H9 (cell line): ENCODE results near the gene CMSS1. TPM values are rescaled to one million over a fixed set of nuclear protein-coding genes. Genes with fewer than 3 reads are reported as not detected.

Experiments used
- DNase-seq: peaks from one replicate; pipeline ENCODE4 v3.0.0-alpha.2; 2017
- H2AFZ ChIP-seq: one replicate; pipeline ENCODE4 v1.6.1; 2013; ENCODE audit warnings: mild to moderate bottlenecking, low read length, control low read depth, moderate library complexity
- H2AK5ac ChIP-seq: 2 replicates; pipeline ENCODE4 v1.6.1; 2013; ENCODE audit warnings: low read length, control low read depth, mixed read lengths; ENCODE audit not compliant: insufficient read length
- H2BK120ac ChIP-seq: one replicate; pipeline ENCODE4 v1.6.1; 2013; ENCODE audit warnings: low read depth, mild to moderate bottlenecking, low read length, control low read depth, inconsistent platforms; ENCODE audit not compliant: poor library complexity, severe bottlenecking
- H2BK12ac ChIP-seq: 2 replicates; pipeline ENCODE4 v1.6.1; 2013; ENCODE audit warnings: low read length, control low read depth, mixed read lengths, low read depth; ENCODE audit not compliant: insufficient read length
- H2BK15ac ChIP-seq: 2 replicates; pipeline ENCODE4 v1.6.1; 2013; ENCODE audit warnings: low read depth, low read length, control low read depth
- H2BK20ac ChIP-seq: one replicate; pipeline ENCODE4 v1.6.1; 2013; ENCODE audit warnings: low read depth, mild to moderate bottlenecking, low read length, control low read depth, inconsistent platforms; ENCODE audit not compliant: poor library complexity, severe bottlenecking
- H2BK5ac ChIP-seq: 2 replicates; pipeline ENCODE4 v1.6.1; 2013; ENCODE audit warnings: low read length, control low read depth, mixed read lengths; ENCODE audit not compliant: insufficient read length
- H3K14ac ChIP-seq: 2 replicates; pipeline ENCODE4 v1.6.1; 2013; ENCODE audit warnings: low read length, control low read depth; ENCODE audit not compliant: insufficient read depth
- H3K18ac ChIP-seq: 2 replicates; pipeline ENCODE4 v1.6.1; 2013; ENCODE audit warnings: low read depth, mild to moderate bottlenecking, mixed read lengths, low read length, control low read depth; ENCODE audit not compliant: insufficient read length
- H3K23ac ChIP-seq: 2 replicates; pipeline ENCODE4 v1.6.1; 2013; ENCODE audit warnings: low read length, control low read depth, mixed read lengths, low read depth; ENCODE audit not compliant: insufficient read length
- H3K23me2 ChIP-seq: 2 replicates; pipeline ENCODE4 v1.6.1; 2013; ENCODE audit warnings: low read depth, mild to moderate bottlenecking, mixed read lengths, low read length, control low read depth; ENCODE audit not compliant: insufficient read length, poor library complexity, severe bottlenecking
- H3K27ac ChIP-seq: 2 replicates; pipeline ENCODE4 v1.5.1; 2013; ENCODE audit warnings: low read length, control low read depth, mixed read lengths, low read depth; ENCODE audit not compliant: insufficient read length
- H3K27me3 ChIP-seq: 2 replicates; pipeline ENCODE4 v1.6.1; 2013; ENCODE audit warnings: low read length, control low read depth, inconsistent platforms; ENCODE audit not compliant: insufficient read depth
- H3K4ac ChIP-seq: 2 replicates; pipeline ENCODE4 v1.6.1; 2013; ENCODE audit warnings: low read depth, mild to moderate bottlenecking, control low read depth, inconsistent platforms, low read length, moderate library complexity
- H3K4me1 ChIP-seq: 2 replicates; pipeline ENCODE4 v1.6.1; 2013; ENCODE audit warnings: low read length, control low read depth, inconsistent platforms; ENCODE audit not compliant: insufficient read depth
- H3K4me2 ChIP-seq: 2 replicates; pipeline ENCODE4 v1.6.1; 2013; ENCODE audit warnings: low read length, control low read depth, mixed read lengths; ENCODE audit not compliant: insufficient read length, insufficient read depth
- H3K56ac ChIP-seq: 2 replicates; pipeline ENCODE4 v1.6.1; 2013; ENCODE audit warnings: low read depth, mild to moderate bottlenecking, mixed read lengths, low read length, control low read depth; ENCODE audit not compliant: insufficient read length
- H3K79me1 ChIP-seq: 2 replicates; pipeline ENCODE4 v1.6.1; 2013; ENCODE audit warnings: low read depth, mild to moderate bottlenecking, moderate library complexity, low read length, control low read depth, inconsistent platforms; ENCODE audit not compliant: insufficient read depth, poor library complexity, severe bottlenecking
- H3K79me2 ChIP-seq: 2 replicates; pipeline ENCODE4 v1.6.1; 2013; ENCODE audit warnings: low read length, control low read depth, inconsistent platforms; ENCODE audit not compliant: insufficient read depth
- H3K9ac ChIP-seq: 2 replicates; pipeline ENCODE4 v1.6.1; 2013; ENCODE audit warnings: low read length, control low read depth, mixed read lengths; ENCODE audit not compliant: insufficient read length; ENCODE audit errors: extremely low read depth
- H3K9me3 ChIP-seq: one replicate; pipeline ENCODE4 v1.6.1; 2013; ENCODE audit warnings: low read depth, low read length, inconsistent platforms; ENCODE audit not compliant: control insufficient read depth
- H3T11ph ChIP-seq: one replicate; pipeline ENCODE4 v1.6.1; 2013; ENCODE audit warnings: mild to moderate bottlenecking, low read length, control low read depth, inconsistent platforms
- H4K20me1 ChIP-seq: one replicate; pipeline ENCODE4 v1.6.1; 2013; ENCODE audit not compliant: control insufficient read depth, insufficient read length, insufficient read depth
- H4K5ac ChIP-seq: 2 replicates; pipeline ENCODE4 v1.6.1; 2013; ENCODE audit warnings: low read depth, mild to moderate bottlenecking, mixed read lengths, low read length, control low read depth; ENCODE audit not compliant: insufficient read length
- H4K8ac ChIP-seq: replicated peaks from 2 replicates; pipeline ENCODE4 v1.6.1; 2013; ENCODE audit warnings: low read length, control low read depth, mixed read lengths, low read depth; ENCODE audit not compliant: insufficient read length
- H4K91ac ChIP-seq: 2 replicates; pipeline ENCODE4 v1.6.1; 2013; ENCODE audit warnings: low read depth, mild to moderate bottlenecking, moderate library complexity, mixed read lengths, low read length, control low read depth; ENCODE audit not compliant: insufficient read length
- H3K27ac Mint-ChIP-seq, 3 experiments: 2 replicates in 2 of 3; 3 replicates in 1 of 3; pipeline ENCODE4 v1.8.0; 2020 to 2021; ENCODE audit warnings: mixed read lengths in 3 of 3, mild to moderate bottlenecking in 1 of 3, moderate library complexity in 1 of 3
- H3K27me3 Mint-ChIP-seq: 2 replicates; pipeline ENCODE4 v1.8.0; 2021; ENCODE audit warnings: low read depth, mild to moderate bottlenecking, moderate library complexity, mixed read lengths
- H3K36me3 Mint-ChIP-seq, 3 experiments: 2 replicates in 2 of 3; 3 replicates in 1 of 3; pipeline ENCODE4 v1.8.0; 2020 to 2021; ENCODE audit warnings: low read depth in 3 of 3, mixed read lengths in 3 of 3; ENCODE audit not compliant: insufficient read depth in 1 of 3
- H3K4me1 Mint-ChIP-seq, 2 experiments: 2 replicates each; pipeline ENCODE4 v1.8.0; 2020; ENCODE audit warnings: mixed read lengths in 2 of 2
- H3K4me3 Mint-ChIP-seq, 2 experiments: 2 replicates in 1 of 2; 3 replicates in 1 of 2; pipeline ENCODE4 v1.8.0; 2020 to 2021; ENCODE audit warnings: mild to moderate bottlenecking in 2 of 2, mixed read lengths in 2 of 2, moderate library complexity in 1 of 2
- H3K9me3 Mint-ChIP-seq, 2 experiments: 2 replicates in 1 of 2; 3 replicates in 1 of 2; pipeline ENCODE4 v1.8.0; 2020; ENCODE audit warnings: mild to moderate bottlenecking in 2 of 2, mixed read lengths in 2 of 2, moderate library complexity in 1 of 2
- CTCF ChIP-seq: fragments of 200-600 bp; sonication (generic); conservative IDR thresholded peaks from 3 replicates; pipeline ENCODE4 v1.8.0; 2021; ENCODE audit warnings: antibody characterized with exemption, mild to moderate bottlenecking
- WGBS: extraction: QIAGEN DNeasy Blood & Tissue Kit; methylation state at CpG from one replicate; pipeline ENCODE4 v1.1.7; 2013; ENCODE audit warnings: missing lambda C conversion rate, low lambda C conversion rate, mixed read lengths; ENCODE audit not compliant: insufficient read length; ENCODE audit errors: extremely low coverage; 5-methylcytosine and 5-hydroxymethylcytosine counted together
- total RNA-seq: library from RNA; stranded (reverse); gene quantifications from 2 replicates; pipeline ENCODE4 v1.2.1, GENCODE V29; 2021

Gene CMSS1
- total RNA-seq, 1 experiment from 2014 or later = 61.8 TPM

GRCh38 chr3:99855900-99856299, 38.2 kb downstream of the CMSS1 start:
- Histone ChIP-seq H2AK5ac (no peak overlapping the region), H3K18ac (no peak overlapping the region), H3K27ac (no peak overlapping the region), H3K79me2 (peaks cover 2% of the 10 kb centered on the region; the same call in 1 of the 2 replicates), H3K4ac (no peak overlapping the region), H3K4me1 (peaks cover 7% of the 10 kb centered on the region; the same call in 1 of the 2 replicates), H3K14ac (no peak overlapping the region), H2BK15ac (no peak overlapping the region), H3K9ac (no peak overlapping the region), H3K56ac (no peak overlapping the region), H2AFZ (no peak overlapping the region), H3K23ac (no peak overlapping the region), H4K8ac (no peak overlapping the region), H2BK120ac (no peak overlapping the region), H4K5ac (no peak overlapping the region), H3T11ph (no peak overlapping the region), H2BK5ac (no peak overlapping the region), H4K20me1 (no peaks in the 10 kb centered on the region), H3K9me3 (no peaks in the 10 kb centered on the region), H2BK20ac (no peak overlapping the region), H3K79me1 (no peaks in the 10 kb centered on the region), H2BK12ac (no peak overlapping the region), H4K91ac (no peak overlapping the region), H3K4me2 (no peak overlapping the region), H3K27me3 (no peaks in the 10 kb centered on the region), H3K23me2 (no peaks in the 10 kb centered on the region)
- TF ChIP-seq CTCF = no peak
- no CpG with 5 or more reads among the region's 1 CpG for WGBS
- H3K36me3 Mint-ChIP-seq = no peaks in the 10 kb centered on the region
- H3K4me3 Mint-ChIP-seq = no peak overlapping the region
- no peaks in the 10 kb centered on the region for H3K9me3 Mint-ChIP-seq
- no peaks in the 10 kb centered on the region for H3K27me3 Mint-ChIP-seq
- no peak for DNase-seq
- H3K4me1 Mint-ChIP-seq = peaks cover 27 to 32% of the 10 kb centered on the region in 2 experiments
- H3K27ac Mint-ChIP-seq = no peak overlapping the region; a peak in 1 of 7 replicates
